GM12891 (cell line): Measurements from ENCODE around the gene KIF13A.

Experiments used
- POLR2A ChIP-seq: IDR thresholded peaks from 2 replicates; pipeline ENCODE4 v1.6.1; 2011; ENCODE audit warnings: low read depth, low read length, control low read depth
- POLR2AphosphoS5 ChIP-seq: IDR thresholded peaks from 2 replicates; pipeline ENCODE4 v1.6.1; 2011; ENCODE audit warnings: low read depth, low read length, control low read depth
- SPI1 ChIP-seq: IDR thresholded peaks from 2 replicates; pipeline ENCODE4 v1.6.1; 2011; ENCODE audit warnings: low read depth, low read length, control low read depth

- TF ChIP-seq POLR2A (no peak), POLR2AphosphoS5 (no peak), SPI1 (no peak)
Measured at GRCh38 chr6:17995414-17995813, 8.0 kb upstream of the KIF13A start.
